Measurements from ENCODE around the gene RBM15. TPM values are rescaled to one million over a fixed set of nuclear protein-coding genes. Genes with fewer than 3 reads are reported as not detected.
A peak's percentile ranks its signal among the peaks of the same experiment; 100 is the strongest.

Gene RBM15
- total and polyA plus RNA-seq, 2 donors (not counting 1 experiment from before 2014, with no cell fraction given) = 8.4 to 25.9 TPM

GRCh38 chr1:110385369-110385768 is 46.2 kb downstream of the RBM15 start:
- Histone ChIP-seq H3K4me3 (replicated peaks in 1 of 4; ENCODE audit: control extremely low read depth in 1 of 4, insufficient read depth in 1 of 4, low read depth in 3 of 4, low read length in 4 of 4) (no peak overlapping the region), H3K4me2 (ENCODE audit: extremely low read depth, insufficient read depth, low read length) (no peak overlapping the region), H3K9me3 (ENCODE audit: control insufficient read depth, insufficient read depth, low read depth, low read length) (no peaks in the 10 kb centered on the region), H4K20me1 (ENCODE audit: control insufficient read depth, extremely low read depth, insufficient read depth, low read length) (no peaks in the 10 kb centered on the region), H3K27me3 (ENCODE audit: control insufficient read depth, insufficient read depth, low read length) (no peaks in the 10 kb centered on the region), H2AFZ (ENCODE audit: low read length) (no peak overlapping the region), H3K79me2 (ENCODE audit: control insufficient read depth, insufficient read depth, low read length) (no peaks in the 10 kb centered on the region), H3K4me1 (ENCODE audit: control insufficient read depth, extremely low read depth, insufficient read depth, low read length) (peaks cover 12% of the 10 kb centered on the region), H3K9ac (ENCODE audit: insufficient read depth, low read length) (no peak overlapping the region), H3K36me3 (ENCODE audit: control insufficient read depth, insufficient read depth, low read length) (no peaks in the 10 kb centered on the region), H3K27ac (ENCODE audit: insufficient read depth, low read length) (no peak overlapping the region)
- TF ChIP-seq CTCF (conservative IDR thresholded peaks at IDR 0.05 in 1 of 2, IDR thresholded peaks at IDR 0.05 in 1 of 2; ENCODE audit: low read depth in 1 of 2, low read length in 2 of 2) (no peak), EZH2 (IDR thresholded peaks at IDR 0.05; ENCODE audit: low read length, missing control alignments) (no peak)
- no peak for DNase-seq (ENCODE audit: low read depth in 2 of 2)

- H3K79me2 ChIP-seq (ENCODE audit: control insufficient read depth, insufficient read depth, low read length) = no peaks in the 10 kb centered on the region
- no peaks in the 10 kb centered on the region for H3K27me3 ChIP-seq (ENCODE audit: control insufficient read depth, insufficient read depth, low read length)
- no peaks in the 10 kb centered on the region for H4K20me1 ChIP-seq (ENCODE audit: control insufficient read depth, extremely low read depth, insufficient read depth, low read length)
- H3K4me2 ChIP-seq (ENCODE audit: extremely low read depth, insufficient read depth, low read length) = no peak overlapping the region
- H3K4me1 ChIP-seq (ENCODE audit: control insufficient read depth, extremely low read depth, insufficient read depth, low read length) = peaks cover 14% of the 10 kb centered on the region
- no peak overlapping the region for H3K4me3 ChIP-seq (replicated peaks in 1 of 4; ENCODE audit: control extremely low read depth in 1 of 4, insufficient read depth in 1 of 4, low read depth in 3 of 4, low read length in 4 of 4)
- no peaks in the 10 kb centered on the region for H3K36me3 ChIP-seq (ENCODE audit: control insufficient read depth, insufficient read depth, low read length)
- H3K9ac ChIP-seq (ENCODE audit: insufficient read depth, low read length) = no peak overlapping the region
- no peak overlapping the region for H2AFZ ChIP-seq (ENCODE audit: low read length)
- H3K27ac ChIP-seq (ENCODE audit: insufficient read depth, low read length) = no peak overlapping the region
- TF ChIP-seq CTCF (conservative IDR thresholded peaks at IDR 0.05 in 1 of 2, IDR thresholded peaks at IDR 0.05 in 1 of 2; ENCODE audit: low read depth in 1 of 2, low read length in 2 of 2) = no peak
- TF ChIP-seq EZH2 (IDR thresholded peaks at IDR 0.05; ENCODE audit: low read length, missing control alignments) = no peak
- DNase-seq (ENCODE audit: low read depth in 2 of 2) = no peak
- no peaks in the 10 kb centered on the region for H3K9me3 ChIP-seq (ENCODE audit: control insufficient read depth, insufficient read depth, low read depth, low read length)
Measured at GRCh38 chr1:110387048-110387754, 48.0 kb downstream of the RBM15 start.

GRCh38 chr1:110390096-110390495 is 50.9 kb downstream of the RBM15 start:
- H3K27ac ChIP-seq (ENCODE audit: insufficient read depth, low read length) = peak overlapping the region; percentile 57
- H3K9me3 ChIP-seq (ENCODE audit: control insufficient read depth, insufficient read depth, low read depth, low read length) = no peaks in the 10 kb centered on the region
- peak overlapping the region; percentile 33 for H3K9ac ChIP-seq (ENCODE audit: insufficient read depth, low read length)
- H3K36me3 ChIP-seq (ENCODE audit: control insufficient read depth, insufficient read depth, low read length) = no peaks in the 10 kb centered on the region
- no peaks in the 10 kb centered on the region for H3K79me2 ChIP-seq (ENCODE audit: control insufficient read depth, insufficient read depth, low read length)
- H3K27me3 ChIP-seq (ENCODE audit: control insufficient read depth, insufficient read depth, low read length) = no peaks in the 10 kb centered on the region
- H3K4me1 ChIP-seq (ENCODE audit: control insufficient read depth, extremely low read depth, insufficient read depth, low read length) = peaks cover 21% of the 10 kb centered on the region
- peak overlapping the region; percentile 64 for H3K4me2 ChIP-seq (ENCODE audit: extremely low read depth, insufficient read depth, low read length)
- peak; percentile 84 to 85 for DNase-seq (ENCODE audit: low read depth in 2 of 2)
- TF ChIP-seq EZH2 (IDR thresholded peaks at IDR 0.05; ENCODE audit: low read length, missing control alignments) (no peak), CTCF (conservative IDR thresholded peaks at IDR 0.05 in 1 of 2, IDR thresholded peaks at IDR 0.05 in 1 of 2; ENCODE audit: low read depth in 1 of 2, low read length in 2 of 2) (peak in 1 of 2 donors; percentile 18)
- no peak overlapping the region for H2AFZ ChIP-seq (ENCODE audit: low read length)
- no peaks in the 10 kb centered on the region for H4K20me1 ChIP-seq (ENCODE audit: control insufficient read depth, extremely low read depth, insufficient read depth, low read length)
- peak overlapping the region; percentile 28 to 52 (median 46) for H3K4me3 ChIP-seq (replicated peaks in 1 of 4; ENCODE audit: control extremely low read depth in 1 of 4, insufficient read depth in 1 of 4, low read depth in 3 of 4, low read length in 4 of 4)

Data from fibroblast of lung (primary cell).